Body of pancreas (tissue), 4 donors: Measurements from ENCODE around the gene FN3K.
"Not testable (repeated sequence)": the region's sequence is repeated elsewhere in the genome, so short reads cannot be mapped to it uniquely, and the experiment has no call there.

ENCODE experiments used
- POLR2A ChIP-seq, 3 donors: fragments of 450-650 bp; IDR thresholded peaks; one replicate each; pipeline ENCODE4 v1.6.1; 2016; ENCODE audit warnings: antibody characterized with exemption in 3 of 3, mild to moderate bottlenecking in 2 of 3
- TF ChIP-seq, protein P1 (sequence below), 7 experiments: fragments of 450-650 bp in 4 of 7; fragments of 200-600 bp in 3 of 7; sonication (generic) in 3 of 7; IDR thresholded peaks; one replicate each; pipeline ENCODE4 v1.5.1; 2016 to 2019; ENCODE audit warnings: antibody characterized with exemption in 7 of 7

DNA sequence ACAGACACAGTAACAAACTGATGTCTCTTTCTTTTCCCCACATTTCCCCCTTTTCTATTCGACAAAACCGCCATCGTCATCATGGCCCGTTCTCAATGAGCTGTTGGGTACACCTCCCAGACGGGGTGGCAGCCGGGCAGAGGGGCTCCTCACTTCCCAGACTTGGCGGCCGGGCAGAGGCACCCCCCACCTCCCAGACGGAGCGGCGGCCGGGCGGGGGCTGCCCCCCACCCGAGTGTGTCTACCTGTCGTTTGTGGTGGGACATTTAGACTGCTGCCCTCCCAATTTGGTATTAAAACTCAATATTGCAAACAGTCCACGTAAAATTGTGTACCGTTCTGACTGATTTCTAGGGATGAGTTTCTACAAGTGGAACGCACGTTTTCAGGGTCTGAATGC, 39.0 kb downstream of the FN3K start:
- TF ChIP-seq, protein P1, sequence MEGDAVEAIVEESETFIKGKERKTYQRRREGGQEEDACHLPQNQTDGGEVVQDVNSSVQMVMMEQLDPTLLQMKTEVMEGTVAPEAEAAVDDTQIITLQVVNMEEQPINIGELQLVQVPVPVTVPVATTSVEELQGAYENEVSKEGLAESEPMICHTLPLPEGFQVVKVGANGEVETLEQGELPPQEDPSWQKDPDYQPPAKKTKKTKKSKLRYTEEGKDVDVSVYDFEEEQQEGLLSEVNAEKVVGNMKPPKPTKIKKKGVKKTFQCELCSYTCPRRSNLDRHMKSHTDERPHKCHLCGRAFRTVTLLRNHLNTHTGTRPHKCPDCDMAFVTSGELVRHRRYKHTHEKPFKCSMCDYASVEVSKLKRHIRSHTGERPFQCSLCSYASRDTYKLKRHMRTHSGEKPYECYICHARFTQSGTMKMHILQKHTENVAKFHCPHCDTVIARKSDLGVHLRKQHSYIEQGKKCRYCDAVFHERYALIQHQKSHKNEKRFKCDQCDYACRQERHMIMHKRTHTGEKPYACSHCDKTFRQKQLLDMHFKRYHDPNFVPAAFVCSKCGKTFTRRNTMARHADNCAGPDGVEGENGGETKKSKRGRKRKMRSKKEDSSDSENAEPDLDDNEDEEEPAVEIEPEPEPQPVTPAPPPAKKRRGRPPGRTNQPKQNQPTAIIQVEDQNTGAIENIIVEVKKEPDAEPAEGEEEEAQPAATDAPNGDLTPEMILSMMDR (IDR thresholded peaks at IDR 0.05): not testable (repeated sequence)
- TF ChIP-seq POLR2A (IDR thresholded peaks at IDR 0.05): not testable (repeated sequence)
